NAMALWA (cell line): ENCODE data around the gene SF3B2.
A peak's percentile ranks its signal among the peaks of the same experiment; 100 is the strongest.

Experiments used
- DNase-seq: peaks from one replicate; pipeline ENCODE4 v3.0.0-alpha.2; 2015; ENCODE audit warnings: low spot score

SF3B2 gene

DNA sequence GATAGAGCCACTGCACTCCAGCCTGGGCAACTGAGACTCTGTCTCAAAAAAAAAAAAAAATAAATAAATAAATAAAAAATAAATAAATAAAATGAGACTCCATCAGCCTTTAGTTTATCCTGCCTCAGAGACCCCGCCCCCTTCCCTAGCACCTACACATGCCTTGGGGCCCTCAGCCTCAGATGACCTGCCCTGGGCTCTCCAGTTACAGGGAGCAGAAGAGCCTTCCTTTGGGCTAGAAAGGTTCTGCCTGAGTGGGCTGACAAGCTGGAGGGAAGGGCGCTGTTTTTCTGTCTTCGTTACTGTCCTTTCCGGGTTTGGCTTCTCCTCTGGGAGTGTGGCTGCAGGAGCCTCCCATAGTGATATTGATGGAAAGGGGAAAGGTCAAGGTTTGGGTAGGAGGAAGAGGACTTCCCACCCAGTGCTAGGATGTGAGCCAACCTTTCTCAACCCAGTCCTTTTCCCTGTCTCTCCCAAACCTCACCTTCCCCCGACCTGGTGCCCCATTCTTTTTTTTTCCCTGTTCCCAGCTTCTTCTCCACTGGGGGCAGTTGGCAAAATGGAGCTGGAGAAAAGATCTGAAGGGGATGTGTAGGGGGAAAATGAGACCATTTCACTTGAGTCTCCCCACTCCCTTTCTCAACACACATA, 1.5 kb upstream of the SF3B2 start:
- no peak for DNase-seq

DNA sequence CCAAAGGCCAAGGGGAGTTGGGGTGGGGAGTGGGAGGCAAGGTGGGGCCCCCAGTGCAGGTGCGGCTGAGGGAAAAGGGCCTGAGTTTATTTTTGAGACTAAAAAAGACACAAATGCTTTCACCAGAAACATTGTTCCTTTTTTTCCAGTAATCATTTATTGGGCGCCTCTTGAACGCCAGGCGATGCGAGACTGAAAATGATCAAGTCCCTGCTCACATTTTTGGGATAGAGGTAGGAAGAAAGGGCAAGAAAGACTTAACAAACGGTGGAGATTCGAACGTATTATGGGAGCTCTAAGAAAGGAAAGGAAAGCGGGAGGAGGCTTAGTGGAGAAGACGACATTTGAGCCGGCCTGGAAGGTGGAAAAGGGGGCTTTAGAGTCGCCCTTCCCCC, 796 bp upstream of the SF3B2 start:
- DNase-seq, result no peak

DNA sequence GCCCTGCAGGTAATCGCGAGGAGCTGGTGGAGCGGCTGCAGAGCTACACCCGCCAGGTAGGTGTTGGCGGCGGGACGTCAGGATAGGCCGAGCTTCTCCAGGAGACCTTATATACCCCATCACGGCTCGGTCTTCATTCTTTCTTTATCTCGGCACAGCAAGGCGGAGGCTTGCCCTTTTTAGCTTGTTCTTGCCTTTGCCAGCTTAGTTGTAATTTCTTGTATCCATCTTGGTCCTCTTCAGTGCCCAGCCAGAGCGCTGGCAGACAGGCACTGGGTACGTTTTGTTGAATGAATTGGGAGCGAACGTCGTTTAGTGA, 459 bp downstream of the SF3B2 start:
- DNase-seq, result no peak

DNA sequence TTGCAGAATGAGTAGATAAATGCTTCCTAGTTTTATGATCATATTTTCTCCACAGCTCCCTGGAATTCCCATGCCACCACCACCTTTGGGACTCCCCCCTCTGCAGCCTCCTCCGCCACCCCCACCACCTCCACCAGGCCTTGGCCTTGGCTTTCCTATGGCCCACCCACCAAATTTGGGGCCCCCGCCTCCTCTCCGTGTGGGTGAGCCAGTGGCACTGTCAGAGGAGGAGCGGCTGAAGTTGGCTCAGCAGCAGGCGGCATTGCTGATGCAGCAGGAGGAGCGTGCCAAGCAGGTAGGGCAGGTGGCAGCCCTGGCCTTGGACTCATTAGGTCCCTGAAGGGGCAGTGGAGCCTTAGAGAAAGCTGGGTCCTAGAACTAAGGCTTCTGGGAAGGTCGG, 2.9 kb downstream of the SF3B2 start:
- no peak for DNase-seq

DNA sequence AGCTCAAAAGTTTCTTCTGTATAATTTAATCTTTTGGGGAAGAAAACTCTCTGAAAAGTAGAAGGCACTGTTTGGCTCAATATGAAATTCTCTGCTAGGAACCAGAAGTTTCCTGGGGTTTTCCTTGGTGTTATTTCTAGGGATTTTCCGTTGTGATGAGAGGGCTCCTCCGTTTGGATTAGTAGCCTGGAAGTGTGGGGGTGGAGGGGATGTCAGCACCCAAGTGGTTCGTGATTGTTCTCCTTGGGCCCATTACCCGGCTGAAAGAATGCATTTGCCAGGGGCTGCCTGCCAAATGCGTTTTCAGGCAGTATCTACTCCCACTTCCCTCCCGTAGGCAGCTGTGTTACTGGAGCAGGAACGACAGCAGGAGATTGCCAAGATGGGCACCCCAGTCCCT, 4.3 kb downstream of the SF3B2 start:
- no peak for DNase-seq

DNA sequence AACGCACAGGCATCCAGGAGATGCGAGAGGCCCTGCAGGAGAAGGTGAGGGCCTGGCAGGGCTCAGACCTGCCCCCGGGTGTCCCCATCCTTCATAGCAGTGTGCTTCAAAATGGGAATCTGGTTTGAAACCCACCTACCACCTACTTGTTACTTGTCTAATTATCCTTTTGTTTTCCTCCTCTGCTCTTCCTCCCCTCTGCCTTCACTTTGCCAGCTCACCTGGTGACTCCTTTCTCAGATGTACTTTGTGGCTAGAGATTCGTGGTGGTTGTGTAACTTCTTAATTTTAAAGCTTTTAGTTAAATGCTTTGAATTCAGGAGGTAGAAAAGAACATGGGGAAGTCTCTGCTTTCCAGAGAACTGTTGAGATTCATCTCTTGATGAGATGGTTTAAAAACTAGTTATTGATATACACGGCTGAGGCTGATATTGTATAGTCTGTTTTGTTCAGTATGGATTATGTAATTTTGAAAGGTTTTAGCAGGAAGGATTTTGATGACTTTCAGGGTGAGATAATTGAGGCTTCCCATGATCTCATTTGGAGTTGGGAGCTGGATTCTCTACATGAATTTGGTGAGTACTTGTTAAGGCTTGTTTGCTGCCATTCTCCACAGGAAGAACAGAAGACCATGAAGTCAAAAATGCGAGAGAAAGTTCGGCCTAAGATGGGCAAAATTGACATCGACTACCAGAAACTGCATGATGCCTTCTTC, 8.0 kb downstream of the SF3B2 start:
- DNase-seq, result no peak

DNA sequence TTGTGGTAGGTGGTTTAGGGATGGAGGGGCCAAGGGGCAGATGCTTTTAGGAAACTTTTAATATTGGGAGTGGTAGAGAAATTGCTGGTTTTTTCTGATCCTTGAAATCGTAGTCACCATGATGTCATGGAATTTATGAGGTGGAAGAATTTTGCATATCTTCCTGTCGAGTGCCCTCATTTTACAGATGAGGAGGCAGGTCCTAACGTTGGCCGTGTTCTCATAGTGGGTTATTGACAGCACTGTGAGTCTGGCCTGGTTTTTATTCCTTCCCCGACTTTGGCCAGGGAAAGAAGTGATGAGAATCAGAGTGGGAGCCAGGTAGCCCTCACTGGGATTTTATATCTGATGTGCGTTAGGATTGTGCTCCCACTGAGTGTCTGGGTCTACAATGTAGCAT, 9.1 kb downstream of the SF3B2 start:
- no peak for DNase-seq

DNA sequence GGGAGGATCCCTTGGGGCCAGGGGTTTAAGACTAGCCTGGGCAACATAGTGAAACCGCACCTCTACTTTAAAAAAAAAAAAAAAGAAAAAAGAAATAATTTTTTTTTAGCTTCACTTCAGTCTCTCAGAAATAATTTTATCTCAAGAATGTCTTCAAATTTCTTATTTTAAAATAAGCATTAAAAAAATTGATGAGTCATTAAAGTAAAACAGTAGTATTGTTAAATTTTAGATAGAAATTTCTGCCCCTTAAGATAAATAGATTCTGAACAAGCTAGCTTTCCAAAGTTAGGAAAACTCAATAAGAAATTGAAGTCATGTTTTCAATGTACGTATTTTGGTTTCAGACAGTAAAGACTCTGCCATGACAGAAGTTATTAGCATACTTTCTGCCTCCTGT, 10.2 kb downstream of the SF3B2 start:
- no peak for DNase-seq

DNA sequence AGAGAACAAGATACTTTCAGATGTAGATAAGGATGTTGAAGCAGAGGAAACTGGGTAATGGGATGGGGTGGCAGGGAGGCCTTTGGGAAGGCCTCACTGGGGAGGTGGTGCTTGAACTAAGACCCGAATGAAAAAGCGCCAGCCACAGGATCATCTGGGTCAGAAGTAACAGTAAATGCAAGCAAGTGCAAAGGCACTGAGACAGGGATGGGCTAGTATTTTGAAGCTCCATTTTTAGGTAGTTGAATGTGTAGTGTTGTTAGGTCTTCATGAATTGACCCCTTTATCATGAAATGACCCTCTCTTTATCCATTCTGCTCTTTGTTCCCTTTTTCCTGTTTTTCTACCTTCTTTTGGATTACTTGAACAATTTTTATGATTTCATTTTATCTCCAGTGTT, 11.7 kb downstream of the SF3B2 start:
- no peak for DNase-seq

DNA sequence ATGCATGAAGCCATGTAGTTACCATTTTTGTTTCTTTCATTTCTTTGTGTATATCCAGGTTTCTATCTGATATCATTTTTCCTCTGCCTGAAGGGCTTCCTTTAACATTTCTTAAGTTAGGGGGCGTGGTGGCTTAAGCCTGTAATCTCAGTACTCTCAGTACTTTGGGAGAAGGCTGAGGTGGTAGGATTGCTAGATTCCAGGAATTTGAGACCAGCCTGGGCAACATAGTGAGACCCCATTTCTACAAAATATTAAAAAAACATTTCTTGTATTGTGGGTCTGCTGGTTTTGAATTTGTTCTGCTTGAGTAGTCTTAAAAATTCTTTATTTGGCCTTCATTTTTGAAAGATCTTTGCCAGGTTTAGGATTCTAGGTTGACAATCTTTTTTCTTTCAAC, 12.4 kb downstream of the SF3B2 start:
- no peak for DNase-seq

DNA sequence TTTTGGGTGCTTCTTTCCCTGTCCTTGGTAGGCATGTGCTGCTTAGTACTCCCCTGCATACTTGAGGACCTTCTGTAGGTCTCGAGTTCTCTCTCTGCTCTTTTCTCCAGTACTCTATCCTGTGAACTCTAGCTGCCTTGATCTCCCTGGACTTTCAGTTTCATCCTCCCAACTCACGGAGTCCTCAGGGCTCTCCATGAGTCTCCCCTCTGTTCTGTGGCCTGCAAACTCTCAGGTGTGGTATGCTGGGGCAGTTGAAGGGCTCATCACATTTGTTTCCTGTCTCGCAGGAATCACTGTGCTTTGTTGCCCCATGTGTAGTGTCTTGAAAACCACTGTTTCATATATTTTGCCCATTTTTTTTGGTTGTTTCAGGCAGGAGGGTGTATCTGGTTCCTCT, 14.6 kb downstream of the SF3B2 start:
- no peak for DNase-seq

DNA sequence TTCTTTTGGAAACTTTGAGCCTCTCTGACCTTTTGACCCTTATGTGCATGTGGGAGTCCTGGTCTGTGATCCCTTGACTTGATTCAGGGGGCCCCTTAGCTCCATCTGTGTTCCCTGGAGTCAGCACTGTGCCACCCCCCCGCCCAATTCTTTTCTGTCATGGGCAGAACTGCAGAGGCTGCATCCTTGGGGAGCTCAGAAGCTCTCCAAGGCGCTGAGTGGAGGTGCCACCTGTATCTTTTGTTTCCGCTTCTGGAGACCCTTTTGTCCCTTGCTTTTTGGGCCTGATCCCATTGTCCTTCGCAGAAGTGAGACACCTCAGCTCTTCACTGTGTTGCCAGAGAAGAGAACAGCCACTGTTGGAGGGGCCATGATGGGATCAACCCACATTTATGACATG, 15.5 kb downstream of the SF3B2 start:
- no peak for DNase-seq

DNA sequence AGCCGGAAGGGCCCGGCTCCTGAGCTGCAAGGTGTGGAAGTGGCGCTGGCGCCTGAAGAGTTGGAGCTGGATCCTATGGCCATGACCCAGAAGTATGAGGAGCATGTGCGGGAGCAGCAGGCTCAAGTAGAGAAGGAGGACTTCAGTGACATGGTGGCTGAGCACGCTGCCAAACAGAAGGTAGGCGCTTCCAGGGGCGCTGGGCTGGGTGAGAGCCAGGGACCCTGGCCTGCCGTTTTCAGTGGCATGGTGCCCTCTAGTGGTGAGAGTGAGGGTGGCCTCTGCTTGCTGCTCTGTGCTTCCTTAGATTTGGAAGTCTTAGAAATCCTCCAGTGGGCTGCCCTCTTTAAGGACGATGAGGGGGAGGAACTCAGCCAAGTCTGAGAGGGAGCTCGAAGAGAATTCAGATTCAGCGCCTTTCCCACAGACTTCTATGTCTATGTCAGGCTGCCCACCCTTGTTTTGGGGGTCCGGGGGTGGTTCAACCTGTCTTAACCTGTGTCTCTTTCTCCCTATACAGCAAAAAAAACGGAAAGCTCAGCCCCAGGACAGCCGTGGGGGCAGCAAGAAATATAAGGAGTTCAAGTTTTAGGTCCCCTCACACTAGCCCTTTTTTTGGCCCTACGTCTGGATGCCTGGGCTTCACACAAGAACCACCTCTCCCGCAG, 16.1 kb downstream of the SF3B2 start:
- DNase-seq, result peak; percentile 84

DNA sequence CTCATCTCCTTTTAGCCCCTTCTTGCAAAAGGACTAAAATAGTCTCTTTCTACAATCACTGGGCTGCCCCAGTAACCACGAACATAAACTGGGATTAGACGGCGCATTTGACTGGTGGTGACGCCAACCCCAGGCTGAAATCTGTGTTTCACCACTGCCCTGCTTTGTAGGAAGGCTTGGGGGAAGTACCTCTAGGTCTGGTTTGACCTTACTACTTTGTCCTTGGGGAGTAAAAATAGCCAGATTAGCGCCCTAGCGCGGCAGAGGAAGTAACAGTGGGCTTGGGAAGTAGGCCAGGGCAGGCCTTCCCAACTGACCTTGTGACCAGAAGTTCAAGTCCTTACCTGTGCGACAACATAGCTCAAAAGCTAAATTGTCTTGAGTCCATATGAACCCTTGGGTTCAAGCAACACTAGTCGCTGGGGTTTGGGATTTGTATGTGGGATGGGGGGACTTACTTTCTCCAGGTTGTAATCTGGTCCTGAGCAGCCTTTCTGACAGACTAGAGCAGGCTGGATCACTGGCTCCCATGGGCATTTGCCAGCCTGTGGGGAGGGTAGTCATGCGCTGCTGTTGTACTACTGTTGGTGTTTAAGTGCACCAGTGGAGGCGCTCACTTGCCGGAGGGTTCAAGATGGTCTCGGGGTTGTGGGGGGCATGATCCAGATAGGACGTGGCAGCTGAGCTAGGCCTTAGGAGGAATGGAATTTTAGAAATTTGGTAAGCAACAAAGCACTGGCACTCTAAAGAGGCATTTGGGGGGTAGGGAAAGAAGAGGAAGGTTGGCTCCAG, 17.0 kb downstream of the SF3B2 start:
- peak; percentile 59 for DNase-seq

DNA sequence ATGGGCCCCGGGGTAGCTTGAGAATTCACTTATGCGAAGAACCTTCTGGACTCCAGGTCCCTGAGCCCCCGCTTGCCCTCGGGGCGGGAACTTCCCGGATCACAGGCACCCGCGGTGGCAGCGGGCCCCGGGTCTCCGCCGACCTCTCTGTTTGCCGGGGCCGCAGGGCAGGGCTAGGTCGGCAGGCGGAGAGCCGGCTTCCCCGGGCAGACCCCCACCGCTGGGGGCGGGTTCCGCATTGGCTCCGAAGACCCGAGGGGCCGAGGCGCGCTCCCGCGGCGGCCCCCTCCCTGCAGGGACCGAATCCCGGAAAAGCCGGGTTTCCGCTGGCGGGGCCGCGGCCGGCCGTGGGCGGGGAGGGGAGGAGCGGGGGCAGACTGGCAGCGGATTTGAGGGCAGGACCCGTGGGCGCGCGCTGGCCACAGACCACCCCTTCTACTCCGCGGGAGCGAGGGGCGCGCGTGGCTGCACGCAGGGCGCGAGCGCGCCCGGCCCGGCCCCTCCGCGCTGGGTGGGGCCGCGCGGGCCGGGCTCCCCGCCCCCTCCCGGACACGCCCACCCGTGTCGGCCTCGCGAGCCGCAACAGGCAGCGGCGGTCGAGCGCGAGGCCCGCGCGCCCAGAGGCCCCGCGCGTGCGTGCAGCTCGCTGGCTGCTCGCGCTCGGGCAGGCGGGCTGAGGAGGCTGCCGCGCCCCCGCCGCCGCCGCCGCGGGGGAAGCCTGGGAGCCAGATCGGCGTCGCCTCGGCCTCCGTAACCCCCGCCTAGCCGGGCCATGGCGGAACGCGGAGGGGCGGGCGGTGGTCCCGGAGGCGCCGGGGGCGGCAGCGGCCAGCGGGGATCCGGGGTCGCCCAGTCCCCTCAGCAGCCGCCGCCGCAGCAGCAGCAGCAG, 17.8 kb downstream of the SF3B2 start, which contains the start of gene PACS1:
Gene PACS1 (plus strand): TSS at position 558 of the 889 bp plus-strand sequence. CDS start 215 bp downstream, at position 773.
- DNase-seq, result peak; percentile 72

DNA sequence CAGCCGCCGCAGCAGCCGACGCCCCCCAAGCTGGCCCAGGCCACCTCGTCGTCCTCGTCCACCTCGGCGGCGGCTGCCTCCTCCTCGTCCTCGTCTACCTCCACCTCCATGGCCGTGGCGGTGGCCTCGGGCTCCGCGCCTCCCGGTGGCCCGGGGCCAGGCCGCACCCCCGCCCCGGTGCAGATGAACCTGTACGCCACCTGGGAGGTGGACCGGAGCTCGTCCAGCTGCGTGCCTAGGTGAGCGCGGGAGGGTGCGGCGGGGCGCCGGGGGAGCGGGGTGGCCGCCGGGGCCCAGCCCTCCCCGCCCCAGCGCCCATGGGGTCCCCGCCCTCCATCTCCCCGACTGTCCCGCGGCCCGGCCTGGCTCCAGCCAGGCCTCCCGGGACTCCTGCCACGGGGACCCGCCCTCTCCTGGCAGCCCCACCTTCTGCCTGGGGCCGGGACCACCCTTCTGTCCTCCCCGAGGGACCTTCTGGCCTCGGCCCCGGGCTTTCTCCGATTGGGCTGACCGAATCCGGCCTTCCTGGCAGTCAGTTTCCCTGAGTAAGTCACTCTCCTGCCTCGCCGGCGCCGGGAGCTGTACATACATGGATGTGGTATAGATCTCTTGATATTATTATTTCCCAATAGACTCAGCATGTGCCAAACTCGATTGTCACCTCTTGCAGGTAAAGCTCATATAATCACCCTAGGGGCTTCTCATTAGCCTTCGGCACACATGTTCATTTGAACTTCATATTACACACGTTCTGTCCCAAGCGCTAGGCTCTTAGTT, 18.6 kb downstream of the SF3B2 start:
- peak; percentile 32 for DNase-seq

DNA sequence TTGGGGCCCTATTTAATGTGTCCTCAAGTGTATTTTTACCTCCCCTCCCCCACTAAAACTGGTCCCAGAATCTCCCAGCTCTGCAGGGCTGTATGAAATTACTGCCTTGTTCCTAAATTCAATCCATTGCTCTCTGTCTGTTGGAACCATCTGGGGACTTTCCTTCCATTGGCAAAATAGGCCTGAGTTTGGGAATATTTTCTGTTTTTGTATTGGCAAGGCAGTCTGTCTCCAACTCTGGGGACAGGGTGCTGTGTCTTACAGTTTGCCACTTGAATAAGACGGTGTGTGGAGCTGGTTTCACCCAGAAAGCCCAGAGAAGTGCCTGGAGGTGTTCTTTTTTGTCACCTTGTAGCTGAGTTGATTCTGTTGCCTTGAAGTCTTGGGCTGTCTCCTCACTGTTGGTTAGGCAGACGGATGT, 19.2 kb downstream of the SF3B2 start:
- DNase-seq, result peak; percentile 24

DNA sequence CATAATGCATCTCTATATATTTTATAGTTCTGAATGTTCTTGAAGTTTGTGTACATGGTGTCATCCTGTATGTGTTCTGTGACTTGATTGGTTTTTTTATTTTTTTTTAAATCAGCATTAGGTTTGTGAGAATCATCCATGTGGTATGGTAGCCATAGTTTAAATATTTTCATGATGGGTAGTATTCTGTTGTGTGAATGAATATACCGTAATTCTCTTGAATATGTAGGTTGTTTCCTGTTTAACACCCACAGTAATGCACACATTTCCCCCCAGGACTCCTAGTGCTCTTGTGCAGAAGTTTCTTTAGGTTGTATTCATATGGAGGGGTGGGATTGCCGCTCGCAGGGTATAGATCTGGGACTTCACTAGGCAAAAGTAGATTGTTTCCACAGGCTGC, 19.9 kb downstream of the SF3B2 start:
- no peak for DNase-seq

DNA sequence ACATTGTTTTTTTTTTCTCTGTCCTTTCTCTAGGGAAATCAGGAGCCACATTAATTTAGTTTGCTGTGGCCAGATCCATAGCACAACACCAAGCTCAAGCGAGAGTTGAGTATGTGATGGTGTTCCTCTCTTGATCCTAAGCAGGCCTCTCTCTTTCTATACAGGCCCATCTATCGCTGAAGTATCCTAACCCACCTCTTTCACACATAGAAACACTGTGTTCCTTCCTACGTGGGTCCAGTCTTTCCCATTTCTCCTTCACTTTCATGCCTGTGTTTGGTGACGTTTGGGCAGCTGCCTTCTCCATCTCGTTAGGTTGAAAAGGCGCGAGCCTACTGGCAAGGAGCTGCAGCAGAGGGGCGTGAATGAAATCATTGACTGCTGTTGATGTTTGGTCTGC, 20.4 kb downstream of the SF3B2 start:
- no peak for DNase-seq

DNA sequence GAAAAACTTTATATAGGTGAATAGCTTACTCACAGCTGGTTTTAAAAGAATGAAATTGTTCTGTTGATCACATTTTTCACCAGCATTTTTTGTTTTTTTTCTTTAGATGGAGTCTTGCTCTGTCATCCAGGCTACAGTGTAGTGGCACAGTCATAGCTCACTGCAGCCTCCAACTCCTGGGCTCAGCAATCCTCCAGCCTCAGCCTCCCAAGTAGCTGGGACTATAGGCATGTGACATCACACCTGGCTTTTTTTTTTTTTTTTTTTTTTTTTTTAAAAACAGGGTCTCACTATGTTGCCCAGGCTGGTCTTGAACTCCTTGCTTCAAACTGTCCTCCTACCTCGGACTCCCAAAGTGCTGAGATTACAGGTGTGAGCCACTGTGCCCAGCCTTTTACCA, 21.5 kb downstream of the SF3B2 start:
- DNase-seq, result no peak

DNA sequence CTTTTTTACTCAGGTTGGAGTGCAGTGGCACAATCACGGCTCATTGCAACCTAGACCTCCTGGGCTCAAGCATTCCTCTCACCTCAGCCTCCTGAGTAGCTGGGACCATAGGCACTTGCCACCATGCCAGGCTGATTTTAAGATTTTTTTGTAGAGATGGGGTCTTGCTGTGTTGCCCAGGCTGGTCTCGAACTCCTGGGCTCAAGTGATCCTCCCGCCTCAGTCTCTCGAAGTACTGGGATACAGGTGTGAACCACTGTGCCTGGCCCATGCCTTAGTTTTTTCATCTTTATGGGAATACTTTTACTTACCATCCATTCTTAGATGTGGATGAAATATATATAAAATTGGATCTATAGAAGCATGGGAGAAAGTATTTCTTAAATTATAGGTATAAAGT, 23.1 kb downstream of the SF3B2 start:
- no peak for DNase-seq
